WI38 (cell line): ENCODE measurements around the gene BMPR1B.

Experiments used
- H3K4me3 ChIP-seq: 2 replicates; pipeline ENCODE4 v1.5.1; 2011; ENCODE audit warnings: low read depth, mild to moderate bottlenecking, control low read depth, low read length
- TF ChIP-seq, protein P1 (sequence below): IDR thresholded peaks from 2 replicates; pipeline ENCODE4 v1.5.1; 2012; ENCODE audit warnings: low read depth, mild to moderate bottlenecking, control low read depth, low read length

The BMPR1B gene

DNA sequence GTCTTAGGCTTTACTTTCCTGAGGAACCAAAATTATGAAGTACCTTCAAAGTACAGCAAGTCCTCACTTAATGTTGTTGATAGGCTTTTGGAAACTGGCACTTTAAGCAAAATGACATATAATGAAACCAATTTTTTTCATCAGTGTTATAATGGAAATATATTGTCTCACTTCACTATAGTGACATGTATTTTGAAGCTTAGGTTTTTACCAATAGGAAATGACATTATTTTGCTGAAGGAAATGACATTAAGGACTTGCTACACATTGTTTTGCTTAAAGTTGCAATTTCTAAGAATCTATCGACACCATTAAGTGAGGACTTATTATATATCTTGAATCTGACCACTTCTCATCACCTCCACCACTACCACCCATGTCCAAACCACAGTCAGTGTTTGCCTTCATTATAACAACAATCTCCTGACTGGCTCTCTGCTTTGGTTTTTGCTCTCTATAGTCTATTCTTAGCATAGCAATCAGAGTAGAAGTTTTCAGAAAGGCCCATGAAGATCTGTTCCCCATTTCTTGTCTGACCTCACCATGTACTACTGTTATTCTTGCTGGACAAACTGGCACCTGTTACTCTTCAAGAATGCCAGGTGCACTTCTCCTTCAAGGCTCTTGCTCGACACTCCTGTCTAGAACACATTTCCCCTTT lies 311.2 kb downstream of the BMPR1B start:
- H3K4me3 ChIP-seq: no peak overlapping the region
- TF ChIP-seq, protein P1, sequence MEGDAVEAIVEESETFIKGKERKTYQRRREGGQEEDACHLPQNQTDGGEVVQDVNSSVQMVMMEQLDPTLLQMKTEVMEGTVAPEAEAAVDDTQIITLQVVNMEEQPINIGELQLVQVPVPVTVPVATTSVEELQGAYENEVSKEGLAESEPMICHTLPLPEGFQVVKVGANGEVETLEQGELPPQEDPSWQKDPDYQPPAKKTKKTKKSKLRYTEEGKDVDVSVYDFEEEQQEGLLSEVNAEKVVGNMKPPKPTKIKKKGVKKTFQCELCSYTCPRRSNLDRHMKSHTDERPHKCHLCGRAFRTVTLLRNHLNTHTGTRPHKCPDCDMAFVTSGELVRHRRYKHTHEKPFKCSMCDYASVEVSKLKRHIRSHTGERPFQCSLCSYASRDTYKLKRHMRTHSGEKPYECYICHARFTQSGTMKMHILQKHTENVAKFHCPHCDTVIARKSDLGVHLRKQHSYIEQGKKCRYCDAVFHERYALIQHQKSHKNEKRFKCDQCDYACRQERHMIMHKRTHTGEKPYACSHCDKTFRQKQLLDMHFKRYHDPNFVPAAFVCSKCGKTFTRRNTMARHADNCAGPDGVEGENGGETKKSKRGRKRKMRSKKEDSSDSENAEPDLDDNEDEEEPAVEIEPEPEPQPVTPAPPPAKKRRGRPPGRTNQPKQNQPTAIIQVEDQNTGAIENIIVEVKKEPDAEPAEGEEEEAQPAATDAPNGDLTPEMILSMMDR: no peak

DNA sequence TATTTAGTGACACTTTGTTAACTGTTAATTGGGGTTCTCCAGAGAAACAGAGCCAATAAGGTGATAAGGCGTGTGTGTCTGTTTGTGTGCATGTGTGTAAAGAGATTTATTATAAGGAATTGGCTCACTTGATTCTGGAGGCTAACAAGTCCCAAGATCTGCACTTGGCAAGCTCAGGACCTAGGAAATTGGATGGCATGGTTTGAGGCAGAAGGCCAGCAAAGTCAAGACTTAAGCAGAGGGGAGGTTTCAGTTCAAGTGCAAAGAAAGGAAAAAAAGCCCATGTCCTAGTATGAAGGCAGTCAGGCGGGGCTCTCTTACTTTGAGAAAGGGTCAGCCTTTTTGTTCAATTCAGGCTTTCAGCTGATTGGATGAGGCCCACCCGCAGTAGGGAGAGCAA lies 314.1 kb downstream of the BMPR1B start:
- no peak overlapping the region for H3K4me3 ChIP-seq
- TF ChIP-seq, protein P1: no peak

DNA sequence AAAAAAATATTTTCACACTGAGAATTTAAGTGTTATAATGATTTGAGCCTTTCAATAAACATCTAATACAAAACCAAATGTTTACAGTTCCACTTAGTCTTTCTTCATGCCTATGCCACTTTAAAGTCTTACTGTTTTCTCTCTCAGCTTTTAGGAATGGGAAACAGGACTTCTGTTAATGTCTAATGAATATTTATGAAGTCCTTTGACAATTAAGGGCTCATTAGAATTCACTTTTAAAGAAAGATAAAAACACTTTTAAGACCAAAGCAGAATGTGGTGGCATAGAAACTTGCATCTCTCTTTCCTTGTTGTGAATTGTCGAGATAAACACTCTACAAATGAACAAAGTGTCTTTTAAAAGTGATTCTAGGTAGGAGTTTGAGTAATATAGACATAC lies 315.9 kb downstream of the BMPR1B start:
- TF ChIP-seq, protein P1: no peak
- H3K4me3 ChIP-seq: no peak overlapping the region

DNA sequence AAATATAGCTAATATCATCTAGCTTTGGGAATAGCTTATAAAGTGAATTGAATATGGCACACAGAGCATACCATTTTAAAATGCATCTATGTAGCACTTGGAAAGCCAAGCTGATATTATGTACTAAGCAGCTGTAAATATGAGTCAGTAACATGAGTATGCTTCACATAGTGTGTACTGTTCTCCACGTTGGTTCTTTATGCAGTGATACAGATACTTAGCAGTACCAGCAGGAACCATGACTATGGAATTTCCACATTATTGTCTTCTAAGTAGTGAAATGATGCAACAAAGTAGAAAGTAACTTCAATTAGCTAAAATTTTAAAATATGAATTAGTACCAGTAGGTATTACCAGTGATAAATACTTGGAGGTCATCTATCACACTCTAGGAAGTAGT lies 320.1 kb downstream of the BMPR1B start:
- no peak overlapping the region for H3K4me3 ChIP-seq
- TF ChIP-seq, protein P1: no peak

DNA sequence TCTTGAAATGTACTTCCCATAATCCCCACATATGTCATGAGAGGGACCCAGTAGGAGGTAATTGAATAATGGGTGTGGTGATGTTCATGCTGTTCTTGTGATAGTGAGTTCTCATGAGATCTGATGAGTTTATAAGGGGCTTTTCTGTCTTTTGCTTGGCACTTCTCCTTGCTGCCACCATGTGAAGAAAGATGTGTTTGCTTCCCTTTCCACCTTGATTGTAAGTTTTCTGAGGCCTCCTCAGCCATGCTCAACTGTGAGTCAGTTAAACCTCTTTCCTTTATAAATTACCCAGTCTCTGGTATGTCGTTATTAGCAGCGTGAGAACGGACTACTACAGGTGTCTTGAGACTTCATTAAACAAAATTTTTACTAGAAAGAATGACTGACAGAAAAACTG lies 323.2 kb downstream of the BMPR1B start:
- TF ChIP-seq, protein P1: no peak
- no peak overlapping the region for H3K4me3 ChIP-seq

DNA sequence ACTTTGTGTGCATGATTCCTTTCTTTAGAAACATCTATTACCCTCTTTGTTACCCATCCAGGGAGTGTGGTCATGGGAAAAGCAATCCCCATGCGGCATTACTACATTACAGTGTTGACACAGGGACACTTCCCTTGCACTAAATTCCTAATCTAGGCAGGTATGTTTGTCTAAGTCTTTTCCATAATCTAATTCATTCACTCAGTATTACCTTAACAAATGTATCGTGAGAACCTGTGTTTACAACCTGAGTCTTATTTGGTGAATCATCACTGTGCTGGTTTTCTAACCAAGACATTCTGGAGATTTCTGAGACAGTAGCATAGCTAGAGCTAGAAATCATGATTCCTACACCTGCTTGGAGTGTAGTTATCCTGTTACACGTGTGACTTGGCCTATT lies 326.8 kb downstream of the BMPR1B start:
- TF ChIP-seq, protein P1: no peak
- H3K4me3 ChIP-seq: no peak overlapping the region

DNA sequence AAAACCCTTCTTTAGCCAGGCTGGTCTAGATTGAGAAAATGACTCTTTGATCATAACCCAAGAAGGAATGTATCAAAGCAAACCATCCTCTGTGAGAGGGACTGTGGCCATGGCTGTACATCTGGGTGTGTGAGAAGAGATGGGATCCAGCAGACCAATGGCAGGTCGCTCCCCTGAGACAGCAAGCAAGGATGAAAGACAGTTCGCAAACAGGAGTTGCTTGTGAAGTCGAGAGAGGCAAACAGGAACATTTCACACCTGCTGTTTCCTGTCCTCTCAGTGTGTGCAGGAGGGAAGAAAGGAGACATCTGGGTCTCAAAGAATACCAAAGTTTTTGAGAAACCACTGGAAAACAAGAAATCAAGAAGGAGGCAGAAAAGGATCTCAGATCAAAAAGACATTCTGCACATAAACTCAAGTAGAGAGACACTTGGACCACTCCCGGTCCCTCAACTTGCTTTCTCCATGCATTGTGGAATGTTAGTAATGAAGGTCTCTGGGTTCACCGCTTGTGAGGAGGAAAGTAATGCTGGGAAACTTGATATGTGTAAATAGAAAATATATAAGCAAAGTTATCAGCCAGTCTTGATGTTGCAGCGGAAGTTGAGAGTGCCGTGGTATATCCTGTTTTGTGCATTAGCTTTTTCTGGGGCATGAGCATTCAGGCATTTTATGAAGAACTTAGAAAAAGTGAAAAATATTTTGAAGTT lies 327.5 kb downstream of the BMPR1B start:
- TF ChIP-seq, protein P1: no peak
- H3K4me3 ChIP-seq: no peak overlapping the region
